Stimulated activated CD4-positive, alpha-beta T cell treated with anti-CD3 and anti-CD28 coated beads, TNF-alpha, amount 100 ng/mL, for 1 hour (primary cell): ENCODE data around the gene STX4.

Source experiments
- DNase-seq, 3 donors: peaks; one replicate each; pipeline ENCODE4 v3.0.0-alpha.2; 2020; ENCODE audit warnings: low read depth in 3 of 3, low spot score in 1 of 3

Gene STX4

DNA sequence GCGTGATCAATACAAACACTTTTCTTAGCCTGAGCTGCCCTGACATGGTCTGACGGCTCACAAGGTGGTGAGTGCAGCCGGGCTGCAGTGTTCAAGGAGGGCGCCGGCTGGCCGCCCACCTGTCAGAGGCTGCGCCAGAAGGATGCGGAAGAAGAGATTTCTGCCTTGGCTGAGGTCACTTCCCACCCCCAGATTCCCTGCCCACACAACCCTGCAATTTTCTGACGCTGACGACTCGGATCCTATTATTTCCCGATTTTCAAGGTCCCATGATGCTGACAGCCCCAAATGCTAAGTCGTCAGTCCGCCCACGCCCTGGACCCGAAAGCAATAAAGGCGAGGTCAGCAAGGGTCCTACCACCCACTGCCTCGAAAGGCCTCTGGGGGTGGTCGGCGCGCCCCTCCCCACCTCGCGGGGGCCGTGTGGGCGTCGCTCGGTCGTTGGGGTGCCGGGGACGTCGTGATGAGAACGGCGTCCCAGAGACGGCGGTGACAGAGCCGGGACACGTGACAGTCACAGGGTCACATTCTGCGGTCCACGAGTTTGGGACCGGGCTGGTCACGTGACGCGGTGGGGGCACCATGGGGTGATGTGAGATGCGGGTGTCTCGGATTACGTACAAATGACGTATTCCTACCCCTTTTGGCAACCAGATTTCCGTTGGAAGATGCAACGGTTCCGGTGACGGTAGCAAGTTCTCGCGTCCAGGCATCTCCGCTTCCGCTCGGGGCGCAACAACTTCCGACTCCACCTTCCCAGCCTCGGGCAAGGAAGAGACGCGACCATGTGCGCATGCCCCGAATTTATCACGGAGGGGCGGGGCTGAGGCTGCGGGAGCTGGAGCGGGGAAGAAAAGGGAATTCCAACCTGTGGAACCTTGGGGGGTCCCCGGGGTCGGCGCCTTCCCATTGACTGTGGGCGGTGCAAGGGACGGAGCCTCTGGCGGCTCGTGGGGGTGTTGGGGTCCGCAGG is at the start of gene STX4:
Gene STX4, plus strand, starts transcription at position 823 of the 973 bp plus-strand sequence. CDS start 248 bp downstream, outside the sequence.
- peak; percentile 89 to 92 (median 92) for DNase-seq

- no peak for DNase-seq
Measured at GRCh38 chr16:30983898-30984610, 49.3 kb upstream of the STX4 start.

DNA sequence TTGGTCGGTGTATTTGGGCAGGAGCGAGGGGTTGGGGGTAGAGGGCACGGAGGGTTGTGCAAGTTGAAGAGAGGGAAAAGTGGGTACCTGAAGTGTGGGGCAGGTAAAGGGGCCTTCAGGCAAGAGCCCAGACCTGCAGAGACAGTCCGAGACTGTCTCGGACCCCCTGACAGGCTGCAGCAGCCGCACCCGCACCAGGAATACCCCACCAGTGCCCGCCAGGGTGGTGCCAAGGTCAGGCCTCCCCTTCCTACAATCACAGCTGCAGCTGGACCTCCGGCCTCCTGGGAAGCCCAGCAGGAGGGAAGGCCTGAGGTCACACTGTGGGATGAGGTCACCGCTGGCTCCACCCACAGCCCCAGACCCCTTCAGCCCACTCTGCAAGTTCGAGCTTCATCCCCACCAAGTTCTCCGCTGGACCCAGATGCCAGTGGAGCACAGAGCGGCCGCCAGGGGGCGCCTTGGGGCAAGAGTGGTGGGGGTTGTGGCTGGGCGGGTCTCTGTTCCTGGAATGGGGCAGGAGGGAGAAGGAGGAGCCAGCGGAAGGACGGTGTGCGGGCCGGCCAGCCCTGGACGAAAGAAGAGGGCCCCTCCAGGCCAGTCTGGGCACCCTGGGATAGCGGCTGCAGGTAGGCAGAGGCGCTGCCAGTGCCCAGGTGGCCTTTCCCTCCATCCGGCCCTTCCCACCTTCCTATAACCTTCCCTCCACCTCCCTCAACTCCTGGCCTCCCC is 48.5 kb upstream of the STX4 start, which contains the start of gene HSD3B7:
Gene HSD3B7, plus strand, starts transcription at position 539 of the 732 bp plus-strand sequence. CDS start 452 bp downstream, outside the sequence.
- DNase-seq = peak; percentile 28 to 81 (median 64)

DNA sequence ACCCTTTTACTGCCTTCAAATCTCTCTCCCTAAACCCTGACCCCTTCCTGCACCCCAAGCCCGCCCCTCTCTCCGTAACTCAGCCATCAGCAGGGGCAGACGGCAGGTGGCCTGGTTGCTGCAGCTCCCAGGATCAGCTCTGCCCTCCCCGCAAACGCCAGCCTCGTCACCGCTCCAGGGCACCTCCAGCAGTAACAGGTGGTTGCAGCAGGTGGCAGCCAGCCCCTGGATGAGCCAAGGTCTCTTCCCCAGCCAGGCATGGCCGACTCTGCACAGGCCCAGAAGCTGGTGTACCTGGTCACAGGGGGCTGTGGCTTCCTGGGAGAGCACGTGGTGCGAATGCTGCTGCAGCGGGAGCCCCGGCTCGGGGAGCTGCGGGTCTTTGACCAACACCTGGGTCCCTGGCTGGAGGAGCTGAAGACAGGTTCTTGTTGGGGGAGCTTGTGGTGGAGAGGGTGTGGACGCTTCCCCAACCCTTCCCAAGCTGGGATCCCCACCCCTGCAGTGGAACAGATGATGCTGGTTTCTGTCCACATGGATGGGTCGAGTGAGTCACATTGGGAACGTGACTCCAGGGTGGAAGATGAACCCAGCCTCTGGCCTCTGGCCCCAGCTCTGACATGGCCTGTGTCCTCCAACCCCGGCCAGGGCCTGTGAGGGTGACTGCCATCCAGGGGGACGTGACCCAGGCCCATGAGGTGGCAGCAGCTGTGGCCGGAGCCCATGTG is 47.8 kb upstream of the STX4 start:
- DNase-seq = no peak

DNA sequence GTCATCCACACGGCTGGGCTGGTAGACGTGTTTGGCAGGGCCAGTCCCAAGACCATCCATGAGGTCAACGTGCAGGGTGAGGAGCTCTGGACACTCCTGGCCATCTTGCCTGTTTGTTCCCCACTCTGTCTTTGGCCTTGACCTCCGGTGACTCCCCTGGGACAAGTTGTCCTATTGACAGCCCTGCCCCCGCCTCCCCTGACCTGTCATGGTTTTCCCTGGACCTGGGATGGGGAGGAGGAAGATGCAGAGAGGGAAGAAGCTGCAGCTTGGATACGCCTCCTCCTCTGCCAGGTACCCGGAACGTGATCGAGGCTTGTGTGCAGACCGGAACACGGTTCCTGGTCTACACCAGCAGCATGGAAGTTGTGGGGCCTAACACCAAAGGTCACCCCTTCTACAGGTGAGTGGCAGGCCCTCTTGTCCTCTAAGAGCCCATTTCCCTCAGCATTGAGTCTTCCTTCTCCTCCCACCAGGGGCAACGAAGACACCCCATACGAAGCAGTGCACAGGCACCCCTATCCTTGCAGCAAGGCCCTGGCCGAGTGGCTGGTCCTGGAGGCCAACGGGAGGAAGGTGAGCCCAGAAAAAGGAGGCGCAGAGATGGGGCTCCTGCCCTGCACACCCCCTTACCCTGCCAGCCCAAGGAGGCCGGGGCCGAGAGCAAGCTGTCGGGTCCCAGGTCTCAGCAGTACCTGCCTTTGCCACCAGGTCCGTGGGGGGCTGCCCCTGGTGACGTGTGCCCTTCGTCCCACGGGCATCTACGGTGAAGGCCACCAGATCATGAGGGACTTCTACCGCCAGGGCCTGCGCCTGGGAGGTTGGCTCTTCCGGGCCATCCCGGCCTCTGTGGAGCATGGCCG is 47.0 kb upstream of the STX4 start:
- no peak for DNase-seq

- DNase-seq = no peak
Measured at GRCh38 chr16:30987581-30988190, 45.7 kb upstream of the STX4 start.

GRCh38 chr16:30989469-30990047 is 43.8 kb upstream of the STX4 start:
- DNase-seq = no peak

DNA sequence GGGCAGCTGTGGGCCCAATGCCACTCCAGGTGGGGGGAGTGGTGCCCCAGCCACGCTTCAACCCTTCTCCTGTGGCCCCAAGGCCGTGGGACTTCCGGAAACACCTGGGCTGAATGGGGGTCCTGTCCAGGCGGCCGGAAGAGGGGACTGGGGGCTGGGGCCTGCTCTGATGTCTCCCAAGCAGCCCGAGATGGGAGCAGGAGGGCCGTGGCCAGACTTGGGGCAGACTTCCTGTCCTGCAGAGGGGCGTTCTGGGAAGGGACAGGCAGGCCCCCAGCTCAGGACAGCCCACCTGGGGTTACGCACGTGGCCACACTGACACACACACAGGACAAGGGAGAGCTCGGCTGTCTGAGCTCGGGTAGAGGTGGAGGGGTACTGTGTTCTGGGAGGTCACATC is 43.3 kb upstream of the STX4 start:
- no peak for DNase-seq

GRCh38 chr16:30991052-30991451 is 42.3 kb upstream of the STX4 start:
- DNase-seq = no peak

- DNase-seq = no peak
Measured at GRCh38 chr16:30992276-30992780, 41.0 kb upstream of the STX4 start.

DNA sequence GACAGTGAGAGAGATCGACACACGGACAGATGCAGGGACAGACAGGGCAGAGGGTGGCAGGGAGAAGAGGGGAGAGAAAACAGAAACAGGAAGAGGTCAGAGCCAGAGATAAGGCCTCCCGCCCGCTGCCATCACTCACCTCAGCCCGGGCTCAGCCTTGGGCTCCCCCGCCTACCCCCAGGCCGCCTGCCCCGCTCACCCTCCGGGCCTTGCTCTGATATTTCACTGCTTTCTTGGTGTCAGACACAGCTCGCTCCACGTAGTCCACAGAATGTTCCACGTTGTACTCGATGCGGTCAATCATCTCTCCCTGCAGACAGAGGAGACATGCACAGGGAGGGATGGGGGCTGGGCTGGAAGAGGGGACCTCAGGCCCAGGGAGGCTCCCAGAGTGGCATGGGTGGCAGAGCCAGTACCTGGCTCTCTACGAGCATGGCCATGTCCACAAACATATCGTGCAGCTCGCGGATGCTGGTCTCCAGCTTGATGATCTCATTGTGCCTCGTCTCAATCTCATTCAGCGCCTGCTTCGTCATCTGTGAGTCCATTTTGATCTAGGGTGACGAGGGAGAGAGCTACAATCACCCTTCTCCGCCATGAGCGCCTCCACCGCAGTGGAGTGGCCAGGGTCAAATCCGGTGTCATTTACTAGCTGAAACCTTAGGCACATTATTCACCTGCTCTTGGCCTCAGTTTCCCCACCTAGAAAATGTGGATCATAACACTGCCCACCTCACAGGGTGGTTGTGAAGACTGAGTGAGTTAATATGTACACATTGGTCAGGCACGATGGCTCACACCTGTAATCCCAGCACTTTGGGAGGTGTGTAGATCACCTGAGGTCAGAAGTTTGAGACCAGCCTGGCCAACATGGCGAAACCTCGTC is 40.2 kb upstream of the STX4 start:
- DNase-seq = no peak

DNA sequence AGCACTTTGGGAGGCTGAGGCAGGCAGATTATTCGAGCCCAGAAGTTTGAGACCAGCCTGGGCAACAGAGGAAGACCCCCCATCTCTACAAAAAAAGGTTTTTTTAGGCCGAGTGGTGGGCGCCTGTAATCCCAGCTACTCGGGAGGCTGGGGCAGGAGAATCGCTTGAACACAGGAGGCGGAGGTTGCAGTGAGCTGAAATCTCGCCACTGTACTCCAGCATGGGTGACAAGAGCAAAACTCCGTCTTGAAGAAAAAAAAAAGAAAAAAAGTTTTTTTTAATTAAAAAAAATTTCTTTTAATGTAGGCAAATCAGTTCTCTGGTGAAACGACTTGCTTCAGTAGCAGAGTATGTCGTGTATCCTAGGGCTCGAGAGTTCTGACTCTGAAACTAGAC is 37.4 kb upstream of the STX4 start:
- no peak for DNase-seq

GRCh38 chr16:30996324-30996984 is 36.9 kb upstream of the STX4 start:
- DNase-seq = no peak

DNA sequence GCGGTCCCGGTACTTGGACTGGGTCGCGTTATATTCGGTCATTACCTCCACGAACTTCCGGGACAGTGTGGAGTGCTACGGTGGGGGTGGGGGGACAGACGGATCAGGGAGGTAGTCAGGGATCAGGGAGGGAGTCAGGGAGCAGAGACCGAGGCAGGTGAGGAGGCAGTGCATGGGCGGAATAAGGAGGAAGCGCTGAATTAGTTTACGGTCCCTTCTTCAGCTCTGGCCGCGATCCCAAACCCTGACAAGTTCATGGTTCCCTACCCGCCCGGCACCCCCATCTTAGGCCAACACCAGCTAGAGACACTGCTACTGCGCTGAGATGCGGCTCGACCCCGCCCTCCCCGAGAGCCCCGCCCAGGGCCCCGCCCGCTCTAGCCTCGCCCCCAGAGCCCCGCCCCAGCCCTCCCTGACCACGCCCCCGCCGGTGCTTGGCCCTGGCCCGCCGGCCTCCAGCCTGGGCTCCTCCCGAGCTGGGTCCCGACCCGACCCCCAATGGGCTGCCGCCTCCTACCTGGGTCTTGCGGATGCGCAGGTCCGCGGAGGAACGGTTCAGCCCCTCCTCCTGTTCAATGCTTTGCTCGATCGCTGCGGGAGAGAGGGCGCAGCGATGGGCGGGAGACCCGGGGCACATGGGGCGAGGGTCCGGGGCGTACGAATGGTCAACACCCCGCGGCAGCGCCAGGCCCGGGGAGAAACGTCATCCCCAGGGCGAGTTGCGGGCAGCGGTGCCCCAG is 36.2 kb upstream of the STX4 start:
- DNase-seq = peak; percentile 51 to 80 (median 57)

DNA sequence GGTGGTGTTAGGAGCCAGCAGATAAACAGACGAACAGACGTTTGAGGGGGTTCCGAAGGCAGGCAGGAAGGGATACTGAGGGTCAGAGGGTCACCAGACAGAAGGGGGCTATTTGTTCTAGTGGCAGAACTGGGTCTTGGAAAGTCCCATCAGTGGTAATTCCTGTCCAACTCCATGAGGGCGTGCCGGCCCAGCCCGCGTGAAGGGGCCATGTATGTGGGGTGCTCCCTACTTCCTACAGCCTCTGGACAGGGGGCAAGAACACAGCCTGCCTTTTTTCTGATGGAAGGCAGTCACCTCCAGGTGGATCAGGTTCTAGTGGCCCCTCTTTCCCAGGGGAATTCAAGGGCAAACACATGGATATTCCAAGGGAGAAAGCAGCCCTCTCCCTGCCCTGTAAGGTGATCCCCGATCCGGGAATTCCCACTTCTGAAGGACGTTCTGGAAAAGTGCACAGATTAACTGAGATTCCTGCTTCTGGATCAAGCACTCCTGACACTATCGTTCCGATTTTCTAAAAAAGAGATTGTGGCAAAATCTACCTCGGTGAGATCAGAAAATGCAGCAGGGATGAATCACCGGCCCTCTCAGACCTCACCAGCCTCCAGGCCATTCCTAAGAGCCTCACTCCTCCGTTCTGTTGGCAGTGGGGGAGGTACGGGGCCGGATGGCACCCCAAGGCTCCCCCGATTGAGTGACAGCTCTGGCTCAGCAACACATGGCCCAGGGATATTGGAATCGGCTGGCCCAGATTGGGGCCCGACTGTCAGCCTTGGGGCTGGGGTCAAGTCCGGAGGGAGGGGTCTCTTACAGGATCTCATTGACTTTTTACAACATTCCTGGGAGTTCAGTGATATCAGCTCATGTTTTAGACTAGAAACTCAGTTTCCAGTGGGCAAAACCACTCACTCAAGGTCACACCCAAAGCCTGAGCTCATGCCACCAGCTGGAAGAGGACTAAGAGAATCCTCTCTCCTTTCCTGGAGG is 35.3 kb upstream of the STX4 start:
- no peak for DNase-seq
